Measurements from ENCODE around the gene SMCO4.

The SMCO4 gene

GRCh38 chr11:93481279-93481678 lies 61.9 kb downstream of the SMCO4 start:
- H3K36me3 ChIP-seq = peaks cover 5% of the 10 kb centered on the region
- no peaks in the 10 kb centered on the region for H3K27me3 ChIP-seq
- H3K9me3 ChIP-seq = no peaks in the 10 kb centered on the region
- no peak overlapping the region for H3K4me3 ChIP-seq (ENCODE audit: low read depth in 1 of 2, low read length in 1 of 2)
- H3K4me1 ChIP-seq (ENCODE audit: control insufficient read depth in 1 of 2, insufficient read depth in 1 of 2, low read depth in 1 of 2, low read length in 1 of 2) = no peaks in the 10 kb centered on the region
- TF ChIP-seq CTCF (IDR thresholded peaks at IDR 0.05) = no peak
- no peak overlapping the region for H3K27ac ChIP-seq

- no peaks in the 10 kb centered on the region for H3K9me3 ChIP-seq
- no peak overlapping the region for H3K27ac ChIP-seq
- H3K4me3 ChIP-seq (ENCODE audit: low read depth in 1 of 2, low read length in 1 of 2) = no peak overlapping the region
- peaks cover 5% of the 10 kb centered on the region for H3K36me3 ChIP-seq
- no peaks in the 10 kb centered on the region for H3K4me1 ChIP-seq (ENCODE audit: control insufficient read depth in 1 of 2, insufficient read depth in 1 of 2, low read depth in 1 of 2, low read length in 1 of 2)
- H3K27me3 ChIP-seq = no peaks in the 10 kb centered on the region
- no peak for TF ChIP-seq CTCF (IDR thresholded peaks at IDR 0.05)
Observed at GRCh38 chr11:93480756-93481155, 62.4 kb downstream of the SMCO4 start.

GRCh38 chr11:93480256-93480655 lies 62.9 kb downstream of the SMCO4 start:
- Histone ChIP-seq H3K36me3 (peaks cover 5% of the 10 kb centered on the region), H3K4me3 (ENCODE audit: low read depth in 1 of 2, low read length in 1 of 2) (no peak overlapping the region), H3K4me1 (ENCODE audit: control insufficient read depth in 1 of 2, insufficient read depth in 1 of 2, low read depth in 1 of 2, low read length in 1 of 2) (no peaks in the 10 kb centered on the region), H3K9me3 (no peaks in the 10 kb centered on the region), H3K27ac (no peak overlapping the region), H3K27me3 (no peaks in the 10 kb centered on the region)
- no peak for TF ChIP-seq CTCF (IDR thresholded peaks at IDR 0.05)

GRCh38 chr11:93478841-93479240 lies 64.3 kb downstream of the SMCO4 start:
- TF ChIP-seq CTCF (IDR thresholded peaks at IDR 0.05) = no peak
- Histone ChIP-seq H3K4me1 (ENCODE audit: control insufficient read depth in 1 of 2, insufficient read depth in 1 of 2, low read depth in 1 of 2, low read length in 1 of 2) (no peaks in the 10 kb centered on the region), H3K27ac (no peak overlapping the region), H3K9me3 (no peaks in the 10 kb centered on the region), H3K27me3 (no peaks in the 10 kb centered on the region), H3K4me3 (ENCODE audit: low read depth in 1 of 2, low read length in 1 of 2) (no peak overlapping the region), H3K36me3 (peaks cover 5% of the 10 kb centered on the region)

GRCh38 chr11:93477684-93478234 lies 65.4 kb downstream of the SMCO4 start:
- H3K36me3 ChIP-seq = peaks cover 5% of the 10 kb centered on the region
- H3K27me3 ChIP-seq = no peaks in the 10 kb centered on the region
- H3K9me3 ChIP-seq = no peaks in the 10 kb centered on the region
- TF ChIP-seq CTCF (IDR thresholded peaks at IDR 0.05) = no peak
- H3K4me3 ChIP-seq (ENCODE audit: low read depth in 1 of 2, low read length in 1 of 2) = no peak overlapping the region
- no peak overlapping the region for H3K27ac ChIP-seq
- H3K4me1 ChIP-seq (ENCODE audit: control insufficient read depth in 1 of 2, insufficient read depth in 1 of 2, low read depth in 1 of 2, low read length in 1 of 2) = no peaks in the 10 kb centered on the region

- Histone ChIP-seq H3K27ac (no peak overlapping the region), H3K27me3 (no peaks in the 10 kb centered on the region), H3K4me3 (ENCODE audit: low read depth in 1 of 2, low read length in 1 of 2) (no peak overlapping the region), H3K4me1 (ENCODE audit: control insufficient read depth in 1 of 2, insufficient read depth in 1 of 2, low read depth in 1 of 2, low read length in 1 of 2) (no peaks in the 10 kb centered on the region), H3K36me3 (peaks cover 5% of the 10 kb centered on the region), H3K9me3 (no peaks in the 10 kb centered on the region)
- TF ChIP-seq CTCF (IDR thresholded peaks at IDR 0.05) = no peak
Observed at GRCh38 chr11:93476796-93477195, 66.4 kb downstream of the SMCO4 start.

Data from neutrophil (primary cell).